NCI-H774 (cell line): ENCODE results near the gene TPRG1.

ENCODE experiments used
- DNase-seq: peaks from one replicate; lab custom pipeline; 2025; lab: John Stamatoyannopoulos, UW

TPRG1 gene, protein sequence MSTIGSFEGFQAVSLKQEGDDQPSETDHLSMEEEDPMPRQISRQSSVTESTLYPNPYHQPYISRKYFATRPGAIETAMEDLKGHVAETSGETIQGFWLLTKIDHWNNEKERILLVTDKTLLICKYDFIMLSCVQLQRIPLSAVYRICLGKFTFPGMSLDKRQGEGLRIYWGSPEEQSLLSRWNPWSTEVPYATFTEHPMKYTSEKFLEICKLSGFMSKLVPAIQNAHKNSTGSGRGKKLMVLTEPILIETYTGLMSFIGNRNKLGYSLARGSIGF

DNA sequence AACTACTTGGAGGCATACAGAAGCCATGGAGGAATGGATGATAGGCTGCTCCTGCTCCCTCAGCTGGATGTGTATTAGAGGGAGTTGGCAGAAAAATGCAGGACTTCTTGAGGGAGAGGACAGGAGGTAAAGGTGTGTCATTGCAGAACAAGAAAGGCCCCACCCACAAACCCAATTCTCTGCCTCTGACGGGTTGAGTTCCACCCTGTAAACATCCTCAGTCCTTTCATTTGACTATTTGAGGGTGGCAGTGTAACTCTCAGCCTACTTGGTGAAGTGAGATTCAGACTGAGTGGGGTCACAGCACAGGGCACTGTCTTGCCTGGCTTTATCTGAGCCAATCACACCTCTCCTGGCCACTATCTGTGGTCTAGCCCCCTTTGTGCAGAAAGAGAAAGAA, at the start of gene TPRG1:
TPRG1 (plus strand) TSS at position 265 of the 400 bp plus-strand sequence. CDS start 35,414 bp downstream, outside the sequence.
- DNase-seq = no peak

DNA sequence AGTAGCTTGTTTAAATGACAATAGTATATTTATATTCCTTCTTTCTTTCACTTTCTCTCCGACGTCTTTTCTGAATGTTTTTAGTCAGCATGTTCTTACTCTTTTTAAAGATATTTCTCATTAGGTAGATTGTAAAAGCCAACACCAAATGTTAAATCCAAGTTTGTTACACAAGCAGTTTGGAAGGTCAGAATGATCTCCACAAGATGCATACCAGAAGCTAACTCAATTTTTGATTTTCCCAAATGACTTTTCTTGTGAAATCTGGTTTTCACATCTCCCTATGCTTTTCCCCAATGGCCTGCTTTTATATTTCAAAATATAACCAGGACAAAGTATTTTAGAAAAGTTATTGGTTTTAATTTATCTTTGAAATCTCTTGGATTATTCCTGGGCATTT, 49.7 kb upstream of the TPRG1 start:
- no peak for DNase-seq

DNA sequence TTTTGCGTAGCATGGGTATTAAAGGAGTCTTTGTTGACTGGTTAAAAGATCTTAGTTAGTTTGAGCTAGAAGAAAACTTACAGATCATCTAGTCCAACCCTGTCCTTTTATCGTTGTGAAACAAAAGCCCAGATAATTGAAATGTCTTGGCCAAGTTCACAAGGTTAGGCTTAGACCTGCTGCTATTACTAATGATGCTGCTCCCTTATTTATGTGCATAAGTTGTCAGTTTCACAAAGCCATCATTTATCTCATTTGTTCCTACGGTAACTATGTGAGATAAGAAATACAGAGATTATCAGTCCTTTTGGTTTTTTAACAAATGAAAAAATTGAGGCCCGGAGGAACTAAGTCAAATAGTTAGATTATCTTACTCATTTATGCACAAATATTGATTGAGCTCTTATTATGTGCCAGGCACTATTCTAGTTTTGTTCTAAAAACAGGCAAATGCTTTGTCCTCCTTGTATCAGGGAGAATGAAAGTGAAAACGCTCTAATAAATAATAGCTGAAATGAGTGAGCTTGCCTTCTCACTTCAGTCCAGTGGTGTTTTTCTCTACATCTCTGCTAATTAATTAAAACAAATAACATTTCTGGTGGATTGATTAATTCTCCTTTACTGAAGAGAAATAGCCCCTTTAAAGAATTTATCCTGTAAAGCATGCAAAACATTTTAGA, 49.1 kb upstream of the TPRG1 start:
- no peak for DNase-seq

DNA sequence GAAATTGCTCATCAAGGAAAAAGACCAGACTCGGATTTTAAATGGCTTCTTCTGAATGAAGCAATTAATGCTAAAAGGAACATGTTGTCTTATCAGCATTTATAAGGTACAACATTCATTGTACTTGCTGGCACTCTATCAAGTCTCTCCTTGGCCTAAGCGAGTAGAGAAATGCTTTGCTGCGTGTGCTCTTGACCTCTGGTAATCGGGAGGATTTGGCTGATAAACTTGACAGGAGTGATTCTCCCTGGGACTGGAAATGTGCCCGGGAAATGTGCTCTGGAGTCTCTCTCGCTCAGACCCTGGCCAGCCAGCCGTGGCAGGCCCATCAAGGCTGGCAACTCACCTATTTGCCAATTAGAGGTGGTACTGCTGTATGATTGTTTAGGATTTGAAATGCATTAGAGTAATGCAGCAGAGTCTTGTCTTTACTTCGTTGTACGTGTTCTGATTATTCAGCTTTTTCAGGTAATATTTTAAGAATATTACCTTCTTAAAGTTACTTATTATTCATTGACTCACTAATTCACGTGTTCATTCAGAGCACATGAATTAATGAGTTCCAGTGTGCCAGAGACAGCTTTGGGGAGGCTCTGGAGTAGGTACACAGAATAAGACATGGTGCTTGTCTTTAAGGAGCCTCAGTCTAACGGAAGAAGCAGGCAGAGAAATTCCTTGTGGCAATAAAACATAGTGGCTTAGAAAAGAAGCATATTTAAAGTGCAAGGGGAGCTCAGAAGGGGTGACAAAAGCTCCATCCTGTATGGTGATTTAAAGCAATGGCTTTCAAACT, 48.0 kb upstream of the TPRG1 start:
- DNase-seq = no peak

DNA sequence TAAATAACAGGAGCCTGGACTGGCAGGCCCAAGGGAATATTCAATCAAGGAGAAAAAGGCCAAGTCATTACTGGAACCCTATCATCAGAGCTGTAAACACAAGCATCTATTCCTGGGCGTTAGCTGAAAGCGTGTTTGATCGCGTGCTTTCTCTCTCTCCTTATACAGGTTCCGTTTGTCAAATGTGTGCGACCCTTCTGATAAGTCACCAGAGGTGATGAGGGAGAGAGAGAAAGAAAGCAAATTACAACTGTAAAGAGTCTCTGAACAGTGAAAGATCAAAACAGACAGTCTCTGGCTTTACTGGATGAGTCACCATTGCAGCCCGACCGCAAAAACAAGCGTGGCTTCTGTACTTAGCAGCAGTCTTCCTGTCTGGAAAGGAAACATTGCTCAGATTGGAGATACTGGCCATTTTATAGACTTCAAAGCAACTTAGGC, 39.5 kb upstream of the TPRG1 start:
- no peak for DNase-seq

DNA sequence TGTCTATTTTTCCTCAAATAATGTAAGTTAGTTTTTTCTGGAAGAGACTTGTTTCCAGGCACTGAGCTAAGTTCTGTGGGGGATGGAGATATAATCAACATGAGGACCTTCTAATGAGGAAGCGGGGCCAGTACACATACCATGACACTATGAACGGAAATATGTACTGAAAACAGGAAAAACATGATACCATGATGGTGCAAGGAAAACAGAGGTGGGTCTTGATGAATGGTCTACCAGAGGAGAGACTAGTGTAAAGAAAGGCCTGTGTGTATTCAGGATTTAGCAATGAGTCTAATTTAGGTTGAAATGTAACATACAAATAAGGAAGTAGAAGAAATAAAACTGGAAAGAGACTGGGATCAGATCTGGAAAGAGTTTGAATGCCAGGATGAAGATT, 38.9 kb upstream of the TPRG1 start:
- DNase-seq = no peak

DNA sequence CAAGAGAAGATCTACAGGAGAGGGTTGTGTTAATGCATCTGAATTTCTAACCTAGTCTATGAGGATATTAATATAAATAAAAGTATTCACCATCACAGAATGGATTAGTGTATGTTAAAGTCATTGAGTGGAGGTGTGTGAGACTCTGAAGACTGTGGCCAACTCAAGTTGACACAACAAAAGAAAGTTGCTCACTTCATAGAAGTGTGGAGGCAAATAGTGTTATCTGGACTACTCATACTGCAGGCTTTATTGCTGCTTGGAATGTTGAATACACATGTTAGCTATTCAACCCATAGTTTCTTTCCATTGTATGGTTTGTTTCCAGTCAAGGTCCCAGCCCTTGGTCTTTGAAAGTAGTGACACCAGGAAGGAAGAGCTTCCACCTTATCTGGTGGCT, 38.0 kb upstream of the TPRG1 start:
- DNase-seq = no peak

DNA sequence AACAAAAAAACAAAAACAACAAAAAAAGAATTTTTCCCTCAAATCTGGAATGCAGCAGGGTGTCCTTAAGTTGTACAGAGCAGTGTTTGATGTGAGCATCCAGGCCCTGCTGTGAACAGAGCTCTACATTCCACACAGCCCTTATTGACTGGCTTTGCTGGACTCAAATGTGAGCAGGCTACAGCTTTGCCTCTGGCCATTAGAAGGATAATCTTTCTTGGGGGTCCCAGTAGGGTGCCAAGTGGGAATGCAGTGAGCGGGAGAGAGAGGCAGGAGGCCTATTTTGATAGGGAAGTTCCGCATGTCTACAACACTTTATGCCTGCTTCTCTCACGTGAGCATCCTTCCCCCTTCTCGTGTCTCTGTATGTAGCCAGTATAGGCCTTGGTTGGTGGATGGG, 34.4 kb upstream of the TPRG1 start:
- DNase-seq = no peak

DNA sequence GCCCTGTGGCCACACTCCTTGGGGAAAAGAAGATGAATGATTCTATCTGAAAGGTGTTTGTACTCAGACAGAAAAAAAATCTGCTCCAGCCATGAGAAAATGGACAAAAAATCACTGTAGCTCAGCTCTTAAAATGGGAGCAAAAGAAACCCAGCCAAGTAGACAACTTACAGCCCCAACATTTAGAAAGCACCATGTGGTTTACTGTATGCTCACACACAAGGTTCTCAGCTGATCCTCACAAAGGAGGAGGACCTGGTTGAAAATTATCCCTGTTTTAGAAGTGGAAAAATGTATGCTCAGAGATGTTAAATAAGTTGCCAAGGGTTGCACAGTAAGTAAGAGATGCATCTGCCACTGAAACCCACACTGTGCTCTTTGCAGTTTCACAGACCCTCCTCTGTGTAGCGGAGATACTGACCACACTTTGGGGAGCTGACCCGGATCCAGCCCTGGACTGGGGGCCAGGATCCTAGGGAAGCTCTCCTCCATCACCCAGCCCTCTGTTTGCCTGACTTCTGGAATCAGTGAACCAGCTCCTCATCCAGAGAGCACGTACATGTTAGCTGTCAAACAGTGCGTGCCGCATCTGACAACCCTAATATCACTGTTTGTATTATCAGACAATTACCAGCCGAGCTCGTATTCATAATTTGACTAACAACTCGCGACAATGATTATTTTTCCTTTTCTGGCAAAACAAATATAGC, 32.7 kb upstream of the TPRG1 start:
- DNase-seq = no peak

DNA sequence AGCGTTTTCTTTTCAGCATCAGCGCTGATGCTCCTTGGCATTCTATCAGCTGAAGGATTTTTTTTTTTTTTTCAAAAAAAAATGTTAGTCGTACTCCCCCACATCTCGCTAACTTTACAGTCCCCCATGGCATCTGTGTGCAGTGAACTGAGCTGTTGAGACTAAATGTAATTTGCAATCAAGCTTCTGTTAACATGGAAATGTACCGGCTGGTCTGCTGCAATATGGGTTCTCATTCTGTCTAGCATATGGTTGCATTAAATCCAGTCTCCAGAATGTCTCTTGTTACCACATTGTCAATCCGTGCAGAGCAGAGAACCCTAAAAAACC, 32.2 kb upstream of the TPRG1 start:
- DNase-seq = no peak

DNA sequence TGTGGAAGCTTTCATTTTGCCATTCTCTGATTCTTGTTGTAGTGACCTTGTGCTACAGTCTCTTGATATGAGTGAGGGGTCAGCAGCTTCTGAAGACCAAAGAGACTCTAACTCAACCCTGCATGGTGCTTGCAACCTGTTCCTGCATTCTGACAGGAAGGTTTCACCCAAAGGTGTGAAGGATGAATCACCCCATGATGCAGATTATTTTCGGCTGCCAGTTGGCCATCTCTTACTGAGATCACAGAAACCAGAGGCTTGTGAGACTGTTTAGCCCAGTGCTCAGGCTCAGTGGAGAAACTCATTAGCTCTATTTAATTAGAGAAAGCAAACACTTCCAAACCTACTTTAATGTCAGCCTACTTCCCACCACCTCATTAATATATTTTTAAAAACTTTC, 29.2 kb upstream of the TPRG1 start:
- DNase-seq = no peak

DNA sequence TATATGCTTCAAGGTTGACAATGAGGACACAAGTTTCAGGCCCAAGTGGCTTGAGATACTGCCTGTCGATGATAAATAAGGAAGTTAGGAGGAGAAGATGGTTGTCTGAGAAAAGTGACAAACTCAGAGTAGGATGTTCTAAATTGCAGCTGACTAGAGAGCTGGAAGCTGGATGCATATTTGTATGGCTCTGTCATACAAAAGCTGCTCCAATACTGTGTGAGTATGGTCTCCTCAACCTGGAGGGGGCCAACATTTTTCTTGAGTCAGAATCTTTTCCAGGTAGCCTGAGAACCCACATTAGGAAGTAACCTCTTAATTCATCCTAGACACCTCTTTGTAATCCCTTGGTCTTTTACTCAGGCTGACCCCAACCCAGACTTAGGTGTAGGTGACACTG, 28.4 kb upstream of the TPRG1 start:
- DNase-seq = no peak

DNA sequence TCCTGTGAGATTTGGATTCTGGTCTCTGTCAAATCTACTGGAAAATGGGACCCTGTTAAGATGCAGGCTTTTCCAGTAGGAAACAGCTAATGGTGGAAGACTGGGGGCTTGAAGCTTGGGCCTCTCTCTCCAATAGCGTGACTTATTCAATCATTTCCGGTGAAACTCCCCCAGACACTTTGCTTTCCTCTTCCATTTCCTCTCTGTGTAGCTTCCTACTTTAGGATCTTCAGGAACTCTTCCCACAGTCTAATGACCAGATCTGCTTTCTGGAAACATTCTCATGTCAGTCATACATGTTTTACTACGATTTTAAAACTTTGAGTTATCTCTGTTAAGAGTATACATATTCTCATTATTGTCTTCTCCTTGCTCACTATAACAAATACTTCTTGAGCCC, 28.0 kb upstream of the TPRG1 start:
- DNase-seq = no peak

DNA sequence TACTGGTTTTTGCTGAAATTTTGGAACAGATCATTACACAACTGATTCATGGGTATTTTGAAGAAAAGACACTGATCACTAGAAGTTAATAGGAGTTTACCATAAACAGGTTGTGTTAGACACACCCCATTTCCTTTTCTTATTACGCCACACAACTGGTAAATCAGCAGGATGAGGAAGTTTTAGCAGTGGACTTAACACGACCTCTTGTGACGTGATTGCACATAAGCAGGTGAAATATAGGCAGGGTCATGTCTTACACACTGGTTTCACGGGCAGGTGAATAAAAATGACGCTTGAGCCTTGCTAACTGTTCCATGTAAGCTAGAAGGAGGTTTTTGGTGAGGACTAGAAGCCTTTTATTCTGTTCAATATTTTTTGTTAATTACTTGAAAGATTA, 27.1 kb upstream of the TPRG1 start:
- DNase-seq = no peak

DNA sequence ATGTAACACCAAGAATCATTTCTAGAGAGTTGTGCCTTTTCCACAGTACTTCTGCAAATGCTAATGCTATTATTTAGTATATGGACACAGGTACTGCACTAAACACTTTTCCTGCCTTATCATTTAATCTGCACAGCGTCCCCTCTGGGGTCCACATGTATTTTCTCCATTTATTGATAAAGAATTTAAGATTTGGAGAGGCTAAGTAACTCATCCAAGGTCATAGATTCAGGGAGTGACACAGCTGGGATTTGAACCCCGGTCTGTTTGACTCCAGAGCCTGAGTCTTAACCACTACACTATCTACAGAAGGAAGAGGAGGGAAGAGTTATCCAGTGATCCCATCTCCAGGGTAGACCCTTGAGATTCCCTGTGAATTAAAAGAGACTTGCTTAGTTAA, 24.9 kb upstream of the TPRG1 start:
- DNase-seq = no peak

DNA sequence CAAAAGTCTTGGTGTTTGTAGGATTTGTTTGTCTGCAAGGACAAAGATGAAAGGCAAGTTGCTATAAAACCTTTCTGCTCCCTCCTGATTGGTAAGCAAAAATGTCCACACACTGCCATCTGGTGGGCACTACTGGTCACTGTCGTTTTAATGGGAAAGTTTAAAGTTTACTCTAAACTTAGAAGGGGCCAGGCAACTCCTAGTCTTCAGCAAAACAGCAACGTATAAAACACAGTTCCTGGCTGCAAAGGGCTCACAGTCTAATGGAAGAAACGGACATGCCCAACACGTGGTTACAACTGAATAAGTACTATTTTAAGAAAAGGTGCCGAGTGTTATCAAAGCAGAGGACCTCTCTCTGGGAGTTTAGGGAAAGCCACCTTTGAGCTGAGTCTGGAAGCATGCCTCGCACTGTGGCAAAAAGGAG, 23.7 kb upstream of the TPRG1 start:
- peak; percentile 78 for DNase-seq

DNA sequence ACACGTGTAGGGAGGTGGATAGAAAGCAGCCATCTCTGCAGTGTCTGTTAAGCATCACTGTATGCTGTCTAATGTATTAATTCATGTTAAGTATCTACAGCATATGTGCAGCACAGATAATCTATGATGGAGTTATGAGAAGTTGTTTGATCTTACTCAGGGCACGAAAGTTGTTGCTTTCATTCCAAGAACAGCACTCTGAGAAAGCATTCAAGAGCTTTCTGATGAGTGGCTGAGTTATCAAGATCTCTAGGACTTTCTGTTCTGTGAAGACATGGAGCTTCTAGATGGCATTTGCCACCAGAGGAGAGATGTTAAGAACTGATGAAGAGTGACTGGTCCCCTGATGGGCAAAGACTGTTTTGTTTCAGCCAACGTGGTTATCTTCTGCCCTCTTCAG, 22.6 kb upstream of the TPRG1 start:
- DNase-seq = no peak

DNA sequence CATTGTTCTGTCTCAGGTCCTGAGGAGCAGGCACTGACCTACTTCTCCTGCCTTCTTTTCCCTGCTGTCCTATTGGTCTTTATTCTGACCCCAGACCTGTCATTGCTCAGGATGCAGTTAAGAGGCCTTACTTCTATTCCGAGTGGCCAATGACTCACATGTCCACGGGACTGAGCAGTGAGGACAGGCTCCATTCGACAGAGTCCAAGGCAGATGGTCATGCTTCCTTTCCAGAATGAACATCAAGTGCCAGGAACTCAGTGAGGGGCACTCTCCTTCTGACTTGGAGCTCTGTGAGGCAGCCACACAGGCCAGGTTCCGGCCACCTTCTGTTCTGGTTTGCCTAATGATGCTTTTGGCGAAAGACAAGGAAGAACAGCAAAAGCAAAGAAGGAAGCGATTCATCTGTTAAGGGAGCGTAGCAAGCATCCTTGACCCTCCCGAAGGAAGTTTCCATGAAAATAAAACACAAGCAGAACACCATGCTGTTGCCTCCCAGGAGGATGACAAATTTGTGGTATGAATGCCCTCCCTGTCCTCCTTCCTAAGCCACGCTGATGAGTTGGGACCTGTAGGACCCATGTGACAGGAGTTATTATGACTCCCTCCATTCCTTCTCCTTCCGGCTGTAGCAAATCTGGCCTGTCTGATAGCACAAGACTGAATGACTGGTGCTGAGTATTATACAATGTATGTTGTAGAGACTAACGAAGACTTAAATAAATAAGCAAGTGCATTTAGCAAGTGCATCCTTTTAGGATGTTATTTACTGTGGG, 14.4 kb upstream of the TPRG1 start:
- no peak for DNase-seq

DNA sequence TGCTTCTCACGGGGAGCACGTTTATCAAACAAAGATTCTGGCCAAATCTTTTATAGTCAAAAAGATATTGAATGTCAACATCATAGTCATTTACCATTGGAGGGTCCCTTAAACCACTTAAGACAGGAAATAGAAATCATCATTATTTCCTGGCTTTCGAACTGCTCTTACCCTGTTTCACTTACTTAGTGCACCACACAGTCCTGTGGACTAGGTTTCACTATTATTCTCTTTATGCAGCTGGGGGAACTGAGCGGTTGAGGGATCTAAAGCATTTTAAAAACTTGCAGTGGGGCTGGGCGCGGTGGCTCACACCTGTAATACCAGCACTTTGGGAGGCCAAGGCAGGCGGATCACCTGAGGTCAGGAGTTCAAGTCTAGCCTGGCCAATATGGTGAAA, 13.7 kb upstream of the TPRG1 start:
- DNase-seq = no peak

DNA sequence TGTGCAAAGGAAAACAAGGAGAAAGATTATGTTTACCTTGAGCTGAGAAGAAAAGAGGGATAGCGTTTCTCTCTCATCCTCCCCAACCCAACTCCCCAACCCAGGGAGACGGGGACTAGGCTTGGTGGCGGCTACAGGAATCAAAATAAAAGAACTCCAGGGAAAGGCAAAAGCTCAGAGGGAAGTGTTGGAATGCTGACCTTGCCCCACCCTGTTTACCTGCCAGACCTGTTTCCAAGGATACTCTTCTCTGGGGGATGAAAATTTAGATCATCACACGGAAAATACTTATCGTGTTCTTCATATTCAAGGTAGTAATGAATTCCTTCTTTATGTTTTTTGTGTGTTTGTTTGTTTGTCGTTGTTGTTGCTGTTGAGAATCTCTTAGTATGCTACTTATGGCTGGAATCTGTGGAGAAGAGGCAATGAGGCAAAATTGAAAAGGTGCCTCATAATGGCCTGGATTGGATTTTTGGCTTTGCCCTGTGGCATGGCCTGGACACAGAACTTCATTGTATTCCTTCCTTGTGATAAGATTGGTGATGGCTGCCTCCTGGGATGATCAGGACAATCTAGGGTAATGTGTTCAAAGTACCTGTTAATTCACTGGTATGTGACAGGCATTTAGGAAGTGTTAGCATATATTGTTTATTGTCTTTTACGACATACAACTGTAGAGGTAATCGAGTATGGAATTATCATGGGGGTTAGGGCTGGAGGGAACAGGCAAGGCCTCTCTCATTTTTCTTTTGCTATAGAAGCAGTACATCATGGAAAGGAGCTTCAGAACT, 11.1 kb upstream of the TPRG1 start:
- DNase-seq = no peak

DNA sequence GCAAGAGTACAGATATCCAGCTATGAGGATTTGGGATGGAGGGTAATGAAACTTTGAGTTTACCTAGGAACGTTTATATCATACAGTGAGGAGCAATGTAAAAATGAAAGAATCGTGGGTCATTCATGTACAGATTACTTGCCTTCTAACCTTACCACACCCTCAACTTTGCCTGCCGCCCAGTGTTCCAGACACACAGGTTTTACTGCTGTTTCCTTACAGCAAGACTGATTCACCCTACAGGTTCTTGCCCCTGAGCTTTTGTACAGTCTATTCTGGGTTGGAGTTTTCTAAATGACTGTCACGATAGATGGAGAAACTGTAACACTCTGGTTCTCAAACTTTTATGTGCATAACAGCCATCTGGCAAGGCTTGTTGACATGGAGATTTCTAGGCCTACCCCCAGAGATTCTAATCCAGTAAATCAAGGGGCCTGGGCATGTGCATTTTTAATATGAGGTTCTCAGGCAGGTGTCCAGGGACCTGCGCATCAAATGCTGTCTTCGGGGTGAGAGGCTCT, 6.6 kb upstream of the TPRG1 start:
- DNase-seq = no peak
